ENCODE results near the gene KCTD14. TPM values are rescaled to one million over a fixed set of nuclear protein-coding genes. Genes with fewer than 3 reads are reported as not detected.

The KCTD14 gene
- total RNA-seq, 1 donor from 2014 or later: 1.0 TPM

DNA sequence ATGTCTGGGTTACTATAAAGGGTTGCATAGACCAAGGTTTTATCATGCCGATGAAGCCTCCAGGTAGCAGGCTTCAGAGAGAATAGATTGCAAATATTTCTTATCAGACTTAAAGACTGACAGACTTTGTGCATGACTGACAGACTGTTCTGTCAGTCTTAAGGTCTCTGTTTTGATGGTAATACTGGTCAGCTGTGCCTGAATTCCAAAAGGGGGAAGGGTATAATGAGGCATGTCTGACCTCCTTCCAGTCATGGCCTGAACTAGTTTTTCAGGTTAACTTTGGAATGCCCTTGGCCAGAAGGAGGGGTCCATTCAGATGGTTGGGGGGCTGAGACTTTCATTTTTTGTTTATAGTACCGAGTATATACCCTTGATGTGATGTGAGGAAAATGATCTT is 4.7 kb upstream of the KCTD14 start:
- H3K27ac ChIP-seq (ENCODE audit: low read depth, low read length): no peak overlapping the region
- Mint-ChIP-seq H3K4me3 (ENCODE audit: unreplicated experiment) (no peak overlapping the region), H3K27me3 (ENCODE audit: low read depth, unreplicated experiment) (peaks cover 7% of the 10 kb centered on the region), H3K27ac (ENCODE audit: unreplicated experiment) (no peak overlapping the region), H3K4me1 (ENCODE audit: low read depth, unreplicated experiment) (peaks cover 5% of the 10 kb centered on the region), H3K9me3 (ENCODE audit: unreplicated experiment) (peaks cover 5% of the 10 kb centered on the region), H3K36me3 (ENCODE audit: low read depth, unreplicated experiment) (no peaks in the 10 kb centered on the region)
- H3K4me1 ChIP-seq (ENCODE audit: insufficient read depth, low read length): peaks cover 9% of the 10 kb centered on the region
- H3K27me3 ChIP-seq (ENCODE audit: insufficient read depth, low read length): no peaks in the 10 kb centered on the region
- DNase-seq (ENCODE audit: low read depth) (no peak), FAIRE-seq (no peak)
- no peak overlapping the region for H3K4me3 ChIP-seq (ENCODE audit: insufficient read depth, low read depth, low read length)
- no peaks in the 10 kb centered on the region for H3K36me3 ChIP-seq (ENCODE audit: insufficient read depth, low read length)
- no peak overlapping the region for H3K9ac ChIP-seq (ENCODE audit: low read length)
- H3K79me2 ChIP-seq (ENCODE audit: insufficient read depth, low read length): no peaks in the 10 kb centered on the region
- no peak for TF ChIP-seq EZH2 (IDR thresholded peaks at IDR 0.05; ENCODE audit: insufficient read depth, low read length)
- TF ChIP-seq, protein P1, sequence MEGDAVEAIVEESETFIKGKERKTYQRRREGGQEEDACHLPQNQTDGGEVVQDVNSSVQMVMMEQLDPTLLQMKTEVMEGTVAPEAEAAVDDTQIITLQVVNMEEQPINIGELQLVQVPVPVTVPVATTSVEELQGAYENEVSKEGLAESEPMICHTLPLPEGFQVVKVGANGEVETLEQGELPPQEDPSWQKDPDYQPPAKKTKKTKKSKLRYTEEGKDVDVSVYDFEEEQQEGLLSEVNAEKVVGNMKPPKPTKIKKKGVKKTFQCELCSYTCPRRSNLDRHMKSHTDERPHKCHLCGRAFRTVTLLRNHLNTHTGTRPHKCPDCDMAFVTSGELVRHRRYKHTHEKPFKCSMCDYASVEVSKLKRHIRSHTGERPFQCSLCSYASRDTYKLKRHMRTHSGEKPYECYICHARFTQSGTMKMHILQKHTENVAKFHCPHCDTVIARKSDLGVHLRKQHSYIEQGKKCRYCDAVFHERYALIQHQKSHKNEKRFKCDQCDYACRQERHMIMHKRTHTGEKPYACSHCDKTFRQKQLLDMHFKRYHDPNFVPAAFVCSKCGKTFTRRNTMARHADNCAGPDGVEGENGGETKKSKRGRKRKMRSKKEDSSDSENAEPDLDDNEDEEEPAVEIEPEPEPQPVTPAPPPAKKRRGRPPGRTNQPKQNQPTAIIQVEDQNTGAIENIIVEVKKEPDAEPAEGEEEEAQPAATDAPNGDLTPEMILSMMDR (IDR thresholded peaks at IDR 0.05; ENCODE audit: insufficient read depth, low read depth, low read length): no peak
- no peaks in the 10 kb centered on the region for H4K20me1 ChIP-seq (ENCODE audit: insufficient read depth, low read length)
- H2AFZ ChIP-seq (ENCODE audit: low read depth, low read length): no peak overlapping the region
- no peak overlapping the region for H3K4me2 ChIP-seq (ENCODE audit: low read length)
- no peaks in the 10 kb centered on the region for H3K9me3 ChIP-seq (ENCODE audit: insufficient read depth, low read depth, low read length)

DNA sequence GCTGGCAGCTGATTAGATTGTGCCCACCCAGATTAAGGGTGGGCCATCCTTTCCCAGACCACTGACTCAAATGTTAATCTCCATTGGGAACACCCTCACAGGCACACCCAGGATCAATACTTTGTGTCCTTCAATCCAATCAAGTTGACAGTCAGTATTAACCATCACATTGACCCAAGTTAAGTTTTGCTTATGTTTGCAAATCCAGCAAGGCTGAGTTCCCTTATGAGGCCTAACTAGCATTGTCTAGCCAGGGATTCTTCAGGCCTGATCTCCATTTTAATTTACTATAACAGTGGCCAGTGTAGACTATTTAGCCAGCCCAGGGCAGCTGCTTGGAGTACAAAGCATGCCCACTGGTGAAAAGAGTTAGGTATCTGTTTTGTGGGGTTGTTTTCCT is 2.3 kb upstream of the KCTD14 start:
- H3K36me3 ChIP-seq (ENCODE audit: insufficient read depth, low read length): no peaks in the 10 kb centered on the region

DNA sequence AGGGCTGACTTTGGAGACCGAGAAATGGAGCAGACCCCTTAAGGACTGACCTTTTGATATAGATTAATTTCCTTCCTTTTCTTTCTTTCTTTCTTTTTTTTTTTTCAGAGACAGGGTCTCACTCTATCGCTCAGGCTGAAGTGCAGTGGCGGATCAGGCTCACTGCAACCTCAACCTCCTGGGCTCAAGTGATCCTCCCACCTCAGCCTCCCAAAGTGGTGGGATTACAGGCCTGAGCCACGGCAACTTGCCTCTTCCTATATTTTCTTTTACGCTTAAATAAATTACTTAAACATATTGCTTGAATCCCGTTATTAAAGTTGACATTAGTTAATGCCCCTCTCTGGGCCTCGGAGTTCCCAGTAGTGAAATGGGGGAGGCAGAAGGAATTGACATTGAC is 350 bp upstream of the KCTD14 start:
- no peak for TF ChIP-seq EZH2 (IDR thresholded peaks at IDR 0.05; ENCODE audit: insufficient read depth, low read length)
- TF ChIP-seq, protein P1 (IDR thresholded peaks at IDR 0.05; ENCODE audit: insufficient read depth, low read depth, low read length): no peak
- Mint-ChIP-seq H3K27ac (ENCODE audit: unreplicated experiment) (no peak overlapping the region), H3K9me3 (ENCODE audit: unreplicated experiment) (peaks cover 5% of the 10 kb centered on the region), H3K4me1 (ENCODE audit: low read depth, unreplicated experiment) (peaks cover 13% of the 10 kb centered on the region), H3K36me3 (ENCODE audit: low read depth, unreplicated experiment) (no peaks in the 10 kb centered on the region), H3K4me3 (ENCODE audit: unreplicated experiment) (no peak overlapping the region), H3K27me3 (ENCODE audit: low read depth, unreplicated experiment) (peaks cover 9% of the 10 kb centered on the region)
- Histone ChIP-seq H3K4me3 (ENCODE audit: insufficient read depth, low read depth, low read length) (peak overlapping the region; percentile 47), H4K20me1 (ENCODE audit: insufficient read depth, low read length) (no peaks in the 10 kb centered on the region), H3K4me1 (ENCODE audit: insufficient read depth, low read length) (no peaks in the 10 kb centered on the region), H3K9me3 (ENCODE audit: insufficient read depth, low read depth, low read length) (no peaks in the 10 kb centered on the region), H2AFZ (ENCODE audit: low read depth, low read length) (peak overlapping the region; percentile 84), H3K36me3 (ENCODE audit: insufficient read depth, low read length) (no peaks in the 10 kb centered on the region), H3K27ac (ENCODE audit: low read depth, low read length) (no peak overlapping the region), H3K27me3 (ENCODE audit: insufficient read depth, low read length) (no peaks in the 10 kb centered on the region), H3K9ac (ENCODE audit: low read length) (peak overlapping the region; percentile 60), H3K79me2 (ENCODE audit: insufficient read depth, low read length) (no peaks in the 10 kb centered on the region), H3K4me2 (ENCODE audit: low read length) (peak overlapping the region; percentile 89)
- DNase-seq (ENCODE audit: low read depth) (no peak), FAIRE-seq (no peak)

More for the DNA sequence above, 2.3 kb upstream of the KCTD14 start:
- peaks cover 3% of the 10 kb centered on the region for H3K4me1 ChIP-seq (ENCODE audit: insufficient read depth, low read length)
- no peak for FAIRE-seq
- TF ChIP-seq EZH2 (IDR thresholded peaks at IDR 0.05; ENCODE audit: insufficient read depth, low read length): no peak
- TF ChIP-seq, protein P1 (IDR thresholded peaks at IDR 0.05; ENCODE audit: insufficient read depth, low read depth, low read length): no peak
- no peak overlapping the region for H3K4me3 ChIP-seq (ENCODE audit: insufficient read depth, low read depth, low read length)
- H3K79me2 ChIP-seq (ENCODE audit: insufficient read depth, low read length): no peaks in the 10 kb centered on the region
- H3K27me3 ChIP-seq (ENCODE audit: insufficient read depth, low read length): no peaks in the 10 kb centered on the region
- no peak overlapping the region for H3K27ac ChIP-seq (ENCODE audit: low read depth, low read length)
- Mint-ChIP-seq H3K36me3 (ENCODE audit: low read depth, unreplicated experiment) (no peaks in the 10 kb centered on the region), H3K27ac (ENCODE audit: unreplicated experiment) (no peak overlapping the region), H3K4me3 (ENCODE audit: unreplicated experiment) (no peak overlapping the region), H3K27me3 (ENCODE audit: low read depth, unreplicated experiment) (peaks cover 9% of the 10 kb centered on the region), H3K4me1 (ENCODE audit: low read depth, unreplicated experiment) (peaks cover 8% of the 10 kb centered on the region), H3K9me3 (ENCODE audit: unreplicated experiment) (peaks cover 5% of the 10 kb centered on the region)
- no peak overlapping the region for H2AFZ ChIP-seq (ENCODE audit: low read depth, low read length)
- H4K20me1 ChIP-seq (ENCODE audit: insufficient read depth, low read length): no peaks in the 10 kb centered on the region
- H3K9me3 ChIP-seq (ENCODE audit: insufficient read depth, low read depth, low read length): no peaks in the 10 kb centered on the region
- H3K9ac ChIP-seq (ENCODE audit: low read length): no peak overlapping the region
- no peak overlapping the region for H3K4me2 ChIP-seq (ENCODE audit: low read length)
- DNase-seq (ENCODE audit: low read depth): no peak
